ENCODE data around the gene TRIM73.
"Not testable (repeated sequence)": the region's sequence is repeated elsewhere in the genome, so short reads cannot be mapped to it uniquely, and the experiment has no call there.

DNA sequence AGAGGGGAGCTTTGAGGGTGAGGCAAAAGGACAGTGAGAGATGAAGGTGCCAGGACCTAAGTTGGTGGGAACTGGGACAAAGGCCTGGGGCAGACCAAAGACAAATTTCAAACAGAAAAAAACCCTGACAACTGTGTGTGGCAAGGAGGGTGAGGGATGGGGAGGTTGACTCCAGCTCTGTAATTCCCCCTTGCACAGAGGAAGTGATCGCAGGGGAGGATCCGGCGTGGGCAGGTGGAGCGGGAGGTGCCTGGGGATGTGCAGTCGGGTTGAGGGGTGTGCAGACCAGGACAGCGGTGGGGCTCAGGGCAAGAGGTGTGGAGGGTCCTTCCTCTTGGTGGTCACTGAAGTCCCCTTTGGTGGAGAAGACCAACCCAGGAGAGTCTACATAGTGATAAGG, 5.1 kb downstream of the TRIM73 start:
- TF ChIP-seq, protein P1, sequence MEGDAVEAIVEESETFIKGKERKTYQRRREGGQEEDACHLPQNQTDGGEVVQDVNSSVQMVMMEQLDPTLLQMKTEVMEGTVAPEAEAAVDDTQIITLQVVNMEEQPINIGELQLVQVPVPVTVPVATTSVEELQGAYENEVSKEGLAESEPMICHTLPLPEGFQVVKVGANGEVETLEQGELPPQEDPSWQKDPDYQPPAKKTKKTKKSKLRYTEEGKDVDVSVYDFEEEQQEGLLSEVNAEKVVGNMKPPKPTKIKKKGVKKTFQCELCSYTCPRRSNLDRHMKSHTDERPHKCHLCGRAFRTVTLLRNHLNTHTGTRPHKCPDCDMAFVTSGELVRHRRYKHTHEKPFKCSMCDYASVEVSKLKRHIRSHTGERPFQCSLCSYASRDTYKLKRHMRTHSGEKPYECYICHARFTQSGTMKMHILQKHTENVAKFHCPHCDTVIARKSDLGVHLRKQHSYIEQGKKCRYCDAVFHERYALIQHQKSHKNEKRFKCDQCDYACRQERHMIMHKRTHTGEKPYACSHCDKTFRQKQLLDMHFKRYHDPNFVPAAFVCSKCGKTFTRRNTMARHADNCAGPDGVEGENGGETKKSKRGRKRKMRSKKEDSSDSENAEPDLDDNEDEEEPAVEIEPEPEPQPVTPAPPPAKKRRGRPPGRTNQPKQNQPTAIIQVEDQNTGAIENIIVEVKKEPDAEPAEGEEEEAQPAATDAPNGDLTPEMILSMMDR (IDR thresholded peaks at IDR 0.05; ENCODE audit: extremely low read depth in 1 of 2, insufficient read depth in 1 of 2, low read depth in 1 of 2, low read length in 2 of 2), result not testable (repeated sequence)
- TF ChIP-seq POLR2A (IDR thresholded peaks at IDR 0.05; ENCODE audit: low read depth, low read length), result not testable (repeated sequence)
